Activated naive CD4-positive, alpha-beta T cell treated with anti-CD3 and anti-CD28 coated beads for 36 hours (primary cell): Measurements from ENCODE around the gene SLC9A3. TPM values are rescaled to one million over a fixed set of nuclear protein-coding genes. Genes with fewer than 3 reads are reported as not detected.
A peak's percentile ranks its signal among the peaks of the same experiment; 100 is the strongest.
"Not testable (repeated sequence)": the region's sequence is repeated elsewhere in the genome, so short reads cannot be mapped to it uniquely, and the experiment has no call there.

Experiments used
- CTCF ChIA-PET: fragments of 350-600 bp; sonication (Branson Sonifier 250); formaldehyde crosslinking; loops from one replicate; lab custom pipeline; 2021; ENCODE audit warnings: antibody characterized with exemption; lab: Charles Lee
- DNase-seq: peaks from one replicate; pipeline ENCODE4 v3.0.0-alpha.2; 2020
- H3K27ac Mint-ChIP-seq: one replicate; pipeline ENCODE4 v1.8.0; 2021; ENCODE audit warnings: mild to moderate bottlenecking, mixed read lengths
- H3K27me3 Mint-ChIP-seq: one replicate; pipeline ENCODE4 v1.8.0; 2021; ENCODE audit warnings: low read depth, mixed read lengths
- H3K36me3 Mint-ChIP-seq: one replicate; pipeline ENCODE4 v1.8.0; 2021; ENCODE audit warnings: low read depth, mixed read lengths
- H3K4me1 Mint-ChIP-seq: one replicate; pipeline ENCODE4 v1.8.0; 2021; ENCODE audit warnings: low read depth, mixed read lengths
- H3K4me3 Mint-ChIP-seq: one replicate; pipeline ENCODE4 v1.8.0; 2021; ENCODE audit warnings: mild to moderate bottlenecking, moderate library complexity, mixed read lengths
- H3K9me3 Mint-ChIP-seq: one replicate; pipeline ENCODE4 v1.8.0; 2021; ENCODE audit warnings: mixed read lengths
- intact Hi-C: fragments of 100-400 bp; cut with micrococcal nuclease; formaldehyde crosslinking; loops from one replicate; pipeline ENCODE4 v1.15.1; 2023
- total RNA-seq, 2 experiments: library from RNA; stranded (reverse); gene quantifications; one replicate each; pipeline ENCODE4 v1.2.3, GENCODE V29; 2021

The SLC9A3 gene
- total RNA-seq, 2 experiments from 2014 or later = 1.6 to 2.3 TPM

DNA sequence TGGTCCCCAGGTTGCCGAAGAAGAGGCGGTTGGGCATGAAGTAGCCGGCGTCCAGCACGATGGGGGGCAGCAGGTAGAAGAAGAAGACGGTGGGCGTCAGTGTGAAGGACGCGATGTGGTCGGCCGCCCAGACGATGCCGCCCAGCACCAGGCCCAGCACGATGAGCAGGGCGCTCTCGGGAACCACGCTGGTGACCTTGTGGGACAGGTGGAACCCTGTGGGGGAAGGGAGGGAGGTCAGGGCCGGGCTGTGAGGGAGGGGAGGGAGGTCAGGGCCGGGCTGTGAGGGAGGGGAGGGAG is 32.4 kb downstream of the SLC9A3 start:
- CTCF ChIA-PET = no interaction called here
- Mint-ChIP-seq H3K4me3 (no peak overlapping the region), H3K27ac (no peak overlapping the region), H3K9me3 (no peaks in the 10 kb centered on the region), H3K36me3 (no peaks in the 10 kb centered on the region), H3K27me3 (no peaks in the 10 kb centered on the region), H3K4me1 (no peaks in the 10 kb centered on the region)
- DNase-seq = no peak
- intact Hi-C loops = no loop called here

DNA sequence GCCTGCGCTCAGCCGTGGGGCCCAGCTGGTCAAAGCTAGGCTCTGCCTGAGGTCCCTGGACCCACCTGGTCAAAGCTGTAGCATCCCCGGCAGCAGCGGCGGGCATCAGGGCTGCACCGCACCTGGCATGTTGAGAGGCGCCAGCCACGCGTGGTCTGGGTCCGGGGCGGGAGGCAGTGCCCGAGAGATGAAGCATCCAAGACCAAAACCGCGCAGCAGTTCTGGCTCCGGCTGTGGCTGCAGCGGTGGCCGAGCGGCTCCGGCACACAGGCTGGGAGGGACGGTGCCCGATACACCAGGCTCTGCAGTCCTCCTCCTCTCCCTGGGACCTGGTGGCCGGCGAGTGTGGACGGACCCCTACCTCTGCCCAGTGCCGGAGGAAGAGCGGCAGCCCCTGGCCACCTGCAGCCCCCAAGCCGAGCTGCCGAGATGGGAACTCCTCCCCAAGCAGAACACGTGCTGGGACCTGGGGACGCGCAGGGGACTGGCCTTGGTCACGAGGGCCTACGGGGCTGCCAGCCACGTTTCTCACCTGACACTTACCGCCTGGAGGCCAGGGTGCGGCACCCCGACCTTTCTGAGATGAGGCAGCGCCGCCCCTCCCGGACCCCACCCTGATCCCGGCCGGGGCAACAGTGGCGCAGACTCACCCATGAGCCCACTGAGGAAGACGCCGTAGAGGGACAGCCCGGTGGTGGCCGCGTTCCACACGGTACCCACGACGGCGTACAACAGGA is 33.0 kb downstream of the SLC9A3 start:
- CTCF ChIA-PET = no interaction called here
- H3K9me3 Mint-ChIP-seq = no peaks in the 10 kb centered on the region
- peaks cover 2% of the 10 kb centered on the region for H3K4me1 Mint-ChIP-seq
- DNase-seq = no peak
- H3K4me3 Mint-ChIP-seq = no peak overlapping the region
- no peak overlapping the region for H3K27ac Mint-ChIP-seq
- H3K27me3 Mint-ChIP-seq = no peaks in the 10 kb centered on the region
- no peaks in the 10 kb centered on the region for H3K36me3 Mint-ChIP-seq
- intact Hi-C loops = no loop called here

DNA sequence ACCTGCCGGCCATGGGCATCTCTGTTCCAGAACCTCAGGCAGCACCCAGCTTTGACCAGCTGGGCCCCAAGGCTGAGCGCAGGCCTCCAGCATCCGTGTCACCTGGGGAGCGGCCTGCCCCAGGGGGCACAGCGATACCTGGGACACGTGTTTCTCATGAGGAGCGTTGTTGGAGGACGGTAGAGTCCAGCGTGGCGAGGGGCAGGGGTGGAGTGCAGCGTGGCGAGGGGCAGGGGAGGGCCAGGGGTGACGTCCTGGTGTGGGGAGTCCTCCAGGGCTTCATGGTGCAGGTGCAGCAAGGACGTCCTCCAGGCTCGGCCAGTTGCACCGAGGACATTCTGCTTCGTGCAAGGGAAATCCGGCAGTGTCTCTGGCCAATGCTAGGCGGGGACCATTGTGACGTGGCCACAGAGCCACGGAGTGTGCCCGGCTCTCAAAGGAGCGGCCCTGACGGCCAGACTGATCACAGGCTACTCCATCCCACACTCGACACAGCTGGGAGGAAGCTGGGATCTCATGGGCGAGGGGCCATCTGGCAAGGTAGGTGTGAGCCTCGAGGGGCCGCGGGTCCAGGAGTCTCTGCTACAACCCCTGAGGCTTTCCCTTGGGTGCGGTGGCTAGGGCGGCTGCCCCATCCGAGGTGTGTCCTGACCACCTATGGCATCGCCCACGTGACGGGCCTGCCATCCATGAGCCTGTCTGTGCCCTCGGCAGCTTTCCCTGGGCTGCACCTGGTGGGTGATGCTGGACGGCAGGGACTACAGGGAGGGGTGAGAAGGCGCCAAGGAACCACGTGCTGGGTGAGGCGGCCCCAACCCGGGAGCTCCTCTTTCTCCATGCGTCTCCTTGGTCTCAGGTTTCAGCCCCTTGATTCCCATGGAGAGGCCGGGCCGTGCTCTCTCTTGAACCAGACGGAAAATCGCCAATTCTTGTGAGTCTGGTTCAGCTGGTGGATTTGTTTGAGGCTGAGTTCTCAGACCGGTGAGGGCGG is 33.8 kb downstream of the SLC9A3 start:
- CTCF ChIA-PET = no interaction called here
- no peak for DNase-seq
- intact Hi-C loops = no loop called here

DNA sequence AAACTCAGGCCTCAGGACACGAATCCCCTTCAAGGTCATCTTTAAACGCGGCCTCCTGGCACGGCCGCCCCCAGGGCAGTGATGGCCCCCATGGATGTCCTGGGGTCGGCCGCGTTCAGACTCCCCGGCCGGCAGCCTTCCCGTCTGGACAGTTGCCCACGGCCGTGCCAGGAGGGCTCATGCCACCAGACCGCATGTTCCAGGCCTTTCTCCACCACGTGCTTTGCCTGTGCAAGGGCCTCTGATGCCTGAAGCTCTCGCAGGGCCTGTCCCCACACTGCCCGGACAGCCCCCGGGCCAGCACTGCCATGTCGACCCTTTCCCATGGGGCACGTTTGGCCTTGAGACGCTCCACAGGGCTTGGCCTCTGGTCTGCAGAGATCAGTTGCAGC is 34.6 kb downstream of the SLC9A3 start:
- H3K27me3 Mint-ChIP-seq = peaks cover 3% of the 10 kb centered on the region
- no peaks in the 10 kb centered on the region for H3K9me3 Mint-ChIP-seq
- intact Hi-C loops = no loop called here

More for the DNA sequence above, 33.8 kb downstream of the SLC9A3 start:
- Mint-ChIP-seq H3K36me3 (no peaks in the 10 kb centered on the region), H3K9me3 (no peaks in the 10 kb centered on the region), H3K4me3 (no peak overlapping the region), H3K27me3 (no peaks in the 10 kb centered on the region), H3K27ac (no peak overlapping the region), H3K4me1 (peaks cover 6% of the 10 kb centered on the region)

DNA sequence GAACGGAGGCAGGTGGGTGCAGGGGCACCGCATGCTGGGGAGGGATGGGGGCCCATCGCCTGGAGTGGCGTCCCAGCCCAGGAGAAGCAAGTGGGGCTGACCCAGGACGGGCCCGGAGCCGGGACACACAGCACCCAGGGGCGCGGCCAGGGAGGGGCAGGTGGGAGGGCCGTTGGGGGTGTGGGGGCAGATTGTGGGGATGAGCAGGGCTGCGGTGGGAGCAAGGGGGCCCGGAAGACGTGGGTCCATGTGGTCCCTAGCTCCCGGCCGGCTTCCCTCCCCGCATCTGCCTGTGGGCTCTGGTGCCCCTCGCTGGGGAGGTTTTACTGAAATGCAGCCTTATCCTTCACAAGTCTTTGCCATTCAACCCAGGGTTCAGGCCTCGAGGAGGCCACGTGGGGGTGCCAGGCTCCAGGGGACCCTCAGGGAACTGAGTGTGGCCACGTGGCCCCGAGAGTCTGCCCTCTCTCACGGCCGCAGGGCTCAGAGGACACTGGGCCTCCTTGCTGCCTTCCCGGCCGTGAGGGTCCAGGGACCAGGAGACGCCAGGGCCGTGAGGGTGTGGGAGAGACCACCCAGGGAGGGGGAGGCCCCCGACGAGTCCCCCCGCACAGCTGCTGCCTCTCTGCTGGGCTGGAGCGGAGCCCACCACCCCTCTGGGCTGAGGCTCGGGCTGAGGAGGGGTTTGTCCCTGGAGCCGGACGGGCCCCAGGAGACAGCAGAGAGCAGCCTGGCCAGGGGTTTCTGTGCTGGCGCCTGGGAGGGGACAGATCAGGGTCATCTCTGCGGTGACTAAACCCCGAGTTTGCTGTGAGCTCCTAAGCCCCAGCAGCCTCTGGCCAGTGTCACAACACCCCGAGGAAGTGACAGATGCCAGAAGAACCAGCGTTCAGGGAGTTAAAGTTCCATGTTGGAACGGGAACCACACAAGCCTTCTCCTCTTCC is 35.2 kb downstream of the SLC9A3 start:
- no peaks in the 10 kb centered on the region for H3K9me3 Mint-ChIP-seq
- H3K36me3 Mint-ChIP-seq = no peaks in the 10 kb centered on the region
- CTCF ChIA-PET = no interaction called here
- H3K27ac Mint-ChIP-seq = no peak overlapping the region
- H3K27me3 Mint-ChIP-seq = peaks cover 3% of the 10 kb centered on the region
- intact Hi-C loops = no loop called here
- peaks cover 8% of the 10 kb centered on the region for H3K4me1 Mint-ChIP-seq
- DNase-seq = no peak
- H3K4me3 Mint-ChIP-seq = no peak overlapping the region

More for the DNA sequence above, 34.6 kb downstream of the SLC9A3 start:
- Mint-ChIP-seq H3K4me3 (no peak overlapping the region), H3K36me3 (no peaks in the 10 kb centered on the region), H3K27ac (no peak overlapping the region), H3K4me1 (peaks cover 8% of the 10 kb centered on the region)
- DNase-seq = no peak
- CTCF ChIA-PET = no interaction called here

DNA sequence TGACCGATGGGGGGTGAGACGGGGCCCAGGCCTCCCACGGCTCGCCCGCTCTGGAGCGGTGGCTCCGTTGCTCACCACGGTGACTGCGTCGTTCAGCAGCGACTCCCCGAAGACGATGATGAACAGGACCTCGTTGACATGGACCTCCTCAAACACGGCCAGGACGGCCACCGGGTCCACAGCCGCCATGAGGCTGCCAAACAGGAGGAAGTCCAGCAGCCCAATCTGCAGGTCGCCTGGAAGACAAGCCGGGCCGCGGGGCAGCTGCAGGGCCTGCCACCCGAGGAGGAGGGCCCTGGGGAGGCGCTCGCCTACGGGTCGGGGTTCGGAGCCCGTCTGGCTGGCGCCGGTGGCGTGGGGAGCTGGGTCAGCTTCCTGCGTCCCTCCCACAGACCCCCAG is 36.0 kb downstream of the SLC9A3 start:
- CTCF ChIA-PET = no interaction called here
- DNase-seq = no peak
- intact Hi-C loops = no loop called here
- H3K36me3 Mint-ChIP-seq = no peaks in the 10 kb centered on the region
- no peaks in the 10 kb centered on the region for H3K9me3 Mint-ChIP-seq
- H3K27me3 Mint-ChIP-seq = peaks cover 3% of the 10 kb centered on the region
- H3K27ac Mint-ChIP-seq = no peak overlapping the region
- peaks cover 8% of the 10 kb centered on the region for H3K4me1 Mint-ChIP-seq
- no peak overlapping the region for H3K4me3 Mint-ChIP-seq

DNA sequence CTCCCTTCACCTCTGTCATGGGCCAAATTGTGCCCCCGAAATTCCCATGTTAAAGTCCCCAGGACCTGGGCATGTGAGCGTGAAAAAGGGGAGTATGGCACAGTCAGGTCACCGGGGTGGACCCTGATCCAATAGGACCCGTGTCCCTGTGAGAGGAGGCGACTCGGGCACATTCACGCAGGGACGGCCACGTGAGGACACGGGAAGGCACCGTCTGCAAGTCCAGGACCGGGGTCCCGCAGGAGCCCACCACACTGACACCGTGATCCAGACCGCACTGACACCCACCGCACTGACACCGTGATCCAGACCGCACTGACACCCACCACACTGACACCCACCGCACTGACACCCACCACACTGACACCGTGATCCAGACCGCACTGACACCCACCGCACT is 37.7 kb downstream of the SLC9A3 start:
- H3K4me3 Mint-ChIP-seq, H3K27me3 Mint-ChIP-seq, intact Hi-C loops, H3K9me3 Mint-ChIP-seq, H3K27ac Mint-ChIP-seq, DNase-seq, H3K4me1 Mint-ChIP-seq, CTCF ChIA-PET, H3K36me3 Mint-ChIP-seq: not testable (repeated sequence)

DNA sequence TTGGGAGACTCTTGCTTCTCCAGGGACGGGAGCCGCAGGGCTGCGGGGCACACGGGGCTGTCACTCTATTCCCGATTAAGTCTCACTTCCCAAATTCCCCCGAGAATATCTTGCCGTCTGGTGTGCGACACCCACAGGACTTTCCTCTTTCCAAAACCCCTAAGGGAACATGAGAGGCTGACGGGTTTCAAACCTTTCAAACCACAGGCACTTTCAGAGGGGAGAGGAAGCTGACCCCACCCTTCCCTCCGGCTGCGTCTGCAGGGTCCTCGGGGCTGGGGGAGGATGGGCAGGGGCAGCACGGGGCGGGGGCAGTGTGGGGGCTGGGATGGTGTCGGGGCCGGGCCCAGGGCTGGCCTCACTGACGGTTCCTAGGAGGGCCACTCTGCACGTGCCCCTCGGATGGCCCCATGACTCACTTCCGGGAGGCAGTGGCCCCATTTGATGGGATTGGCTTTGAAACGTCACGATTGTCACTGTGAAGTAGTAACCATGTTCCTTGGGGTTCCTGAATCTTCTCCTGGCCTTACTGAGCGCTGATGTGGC is 38.2 kb downstream of the SLC9A3 start:
- no peak overlapping the region for H3K27ac Mint-ChIP-seq
- no peak overlapping the region for H3K4me3 Mint-ChIP-seq
- DNase-seq = peak; percentile 44
- no peaks in the 10 kb centered on the region for H3K9me3 Mint-ChIP-seq
- peaks cover 3% of the 10 kb centered on the region for H3K27me3 Mint-ChIP-seq
- intact Hi-C loops = no loop called here
- CTCF ChIA-PET = no interaction called here
- no peaks in the 10 kb centered on the region for H3K36me3 Mint-ChIP-seq
- peaks cover 8% of the 10 kb centered on the region for H3K4me1 Mint-ChIP-seq

DNA sequence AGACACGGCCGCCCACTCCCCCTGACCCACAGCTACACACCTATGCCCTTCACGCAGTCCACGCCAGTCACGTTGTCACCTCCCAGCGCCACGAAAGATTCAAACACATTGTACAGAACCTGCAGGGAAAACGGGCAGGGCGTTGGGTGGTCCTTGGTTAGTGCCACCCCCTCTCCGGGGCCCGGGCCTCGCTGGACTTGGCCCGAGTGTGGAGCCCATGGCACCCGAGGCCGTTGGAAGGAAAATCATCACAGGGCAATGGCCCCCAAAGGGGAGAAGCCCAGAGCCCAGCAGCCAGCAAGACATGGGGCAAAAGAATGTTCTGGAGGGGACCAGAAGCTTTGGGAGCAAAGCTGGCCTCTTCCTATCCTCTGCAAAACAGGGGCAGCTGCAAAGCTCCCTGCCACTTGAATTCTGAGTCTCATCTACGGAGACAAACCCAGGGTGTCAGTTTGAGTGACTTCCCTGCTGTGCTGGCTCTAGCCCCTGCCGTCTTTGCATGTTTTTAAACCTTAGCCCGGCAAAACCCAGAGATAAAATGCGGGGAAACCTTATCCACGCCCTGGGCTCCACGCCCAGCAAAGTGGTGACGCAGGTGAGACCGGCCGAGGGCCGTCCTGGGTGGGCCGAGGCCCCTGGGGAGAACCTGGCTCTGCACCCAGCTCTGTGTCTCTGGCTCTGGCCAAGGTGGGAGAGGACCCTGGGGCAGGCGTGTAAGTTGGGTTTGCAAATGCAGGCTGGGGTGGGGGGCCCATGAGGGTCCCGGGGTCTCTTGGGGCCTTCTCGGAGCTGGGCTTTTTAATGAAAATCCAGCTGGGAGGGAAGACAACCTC is 38.9 kb downstream of the SLC9A3 start:
- Mint-ChIP-seq H3K4me3 (no peak overlapping the region), H3K27ac (no peak overlapping the region), H3K36me3 (no peaks in the 10 kb centered on the region), H3K27me3 (peaks cover 3% of the 10 kb centered on the region), H3K9me3 (no peaks in the 10 kb centered on the region), H3K4me1 (peaks cover 8% of the 10 kb centered on the region)
- CTCF ChIA-PET = no interaction called here
- no peak for DNase-seq
- intact Hi-C loops = no loop called here

DNA sequence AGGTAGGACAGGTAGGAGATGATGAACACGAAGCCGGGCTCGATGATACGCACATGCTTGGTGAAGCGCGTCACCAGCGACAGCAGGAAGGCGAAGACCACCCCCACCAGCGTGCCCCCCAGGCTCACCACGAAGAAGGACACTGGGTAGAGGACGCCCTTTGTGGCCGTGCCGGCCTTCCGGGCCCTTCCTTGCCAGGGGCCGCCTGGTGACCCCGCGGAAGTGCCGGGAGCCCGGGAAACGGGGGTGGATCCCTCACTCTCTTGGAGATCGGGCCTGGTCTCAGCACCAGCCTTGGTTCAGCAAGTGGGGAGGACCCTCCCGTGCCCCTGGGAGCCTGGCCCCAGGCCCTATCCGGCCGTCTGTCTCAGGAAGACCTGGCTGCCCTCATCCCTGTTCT is 39.7 kb downstream of the SLC9A3 start:
- DNase-seq = no peak
- Mint-ChIP-seq H3K4me3 (no peak overlapping the region), H3K27ac (no peak overlapping the region), H3K27me3 (peaks cover 3% of the 10 kb centered on the region), H3K9me3 (no peaks in the 10 kb centered on the region), H3K36me3 (no peaks in the 10 kb centered on the region), H3K4me1 (peaks cover 8% of the 10 kb centered on the region)
- intact Hi-C loops = no loop called here
- CTCF ChIA-PET = no interaction called here

DNA sequence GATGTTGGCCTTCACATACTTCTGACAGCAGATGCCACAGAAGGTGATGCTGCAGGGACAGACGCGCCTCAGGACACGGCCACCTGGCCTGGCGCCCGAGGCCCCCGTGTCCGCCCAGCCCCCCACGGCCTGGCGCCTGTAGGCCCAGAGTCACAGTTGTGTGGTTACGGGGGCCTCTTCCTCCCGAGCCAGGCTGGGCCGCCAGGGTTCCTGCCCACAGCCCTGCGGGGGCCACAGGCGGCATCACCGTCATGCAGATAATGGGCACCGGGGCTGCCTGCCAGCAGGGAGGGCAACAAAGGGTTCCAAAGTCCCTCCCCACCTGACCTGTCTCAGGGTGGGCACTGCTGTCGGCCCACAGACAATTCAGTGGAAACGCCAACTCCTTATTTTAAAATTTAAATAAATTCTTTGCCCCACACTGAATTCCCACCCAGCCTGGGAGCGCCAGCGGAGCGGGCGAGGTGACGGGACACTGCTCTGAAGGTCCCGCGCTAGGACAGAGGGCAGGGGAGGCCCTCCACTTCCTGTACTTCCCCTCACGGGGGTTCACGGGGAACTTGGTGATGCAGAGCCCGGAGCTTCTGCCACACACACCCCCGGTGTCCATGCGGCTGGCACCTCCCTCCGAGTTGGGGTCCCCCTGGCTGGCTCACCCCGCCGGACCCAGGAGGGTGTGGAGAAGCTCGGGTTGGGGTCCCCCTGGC is 40.7 kb downstream of the SLC9A3 start:
- no peaks in the 10 kb centered on the region for H3K36me3 Mint-ChIP-seq
- H3K27me3 Mint-ChIP-seq = peaks cover 3% of the 10 kb centered on the region
- H3K9me3 Mint-ChIP-seq = no peaks in the 10 kb centered on the region
- H3K27ac Mint-ChIP-seq = no peak overlapping the region
- H3K4me1 Mint-ChIP-seq = peaks cover 8% of the 10 kb centered on the region
- H3K4me3 Mint-ChIP-seq = no peak overlapping the region
- CTCF ChIA-PET = no interaction called here
- DNase-seq = no peak
- intact Hi-C loops = no loop called here
